ENCODE measurements around the gene PTBP1.
A peak's percentile ranks its signal among the peaks of the same experiment; 100 is the strongest.

PTBP1 gene

DNA sequence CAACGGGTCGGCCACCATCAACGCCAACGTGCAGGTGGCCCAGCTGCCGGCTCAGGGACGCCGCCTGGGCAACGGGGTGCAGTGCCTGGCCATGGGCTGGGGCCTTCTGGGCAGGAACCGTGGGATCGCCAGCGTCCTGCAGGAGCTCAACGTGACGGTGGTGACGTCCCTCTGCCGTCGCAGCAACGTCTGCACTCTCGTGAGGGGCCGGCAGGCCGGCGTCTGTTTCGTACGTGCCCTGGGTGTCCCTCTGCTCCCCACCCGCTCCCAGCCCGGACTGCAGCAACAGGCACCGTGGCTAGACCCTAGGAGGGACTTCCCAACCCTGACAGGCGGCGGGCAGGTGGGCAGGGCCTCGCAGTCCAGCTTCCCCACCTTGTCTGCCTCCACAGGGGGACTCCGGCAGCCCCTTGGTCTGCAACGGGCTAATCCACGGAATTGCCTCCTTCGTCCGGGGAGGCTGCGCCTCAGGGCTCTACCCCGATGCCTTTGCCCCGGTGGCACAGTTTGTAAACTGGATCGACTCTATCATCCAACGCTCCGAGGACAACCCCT is 58.4 kb downstream of the PTBP1 start:
- Histone ChIP-seq H3F3A (ENCODE audit: insufficient read depth, low read length) (no peaks in the 10 kb centered on the region), H2AFZ (ENCODE audit: low read length) (no peak overlapping the region), H3K4me1 (ENCODE audit: insufficient read depth, low read length, severe bottlenecking) (no peaks in the 10 kb centered on the region), H3K9me2 (ENCODE audit: low read depth, low read length) (no peaks in the 10 kb centered on the region), H4K20me1 (ENCODE audit: insufficient read depth, low read length) (no peaks in the 10 kb centered on the region), H3K79me2 (ENCODE audit: insufficient read depth, low read length) (no peaks in the 10 kb centered on the region), H3K36me3 (ENCODE audit: insufficient read depth, low read length) (no peaks in the 10 kb centered on the region), H3K9me3 (ENCODE audit: low read length) (no peaks in the 10 kb centered on the region), H3K4me3 (ENCODE audit: low read depth, low read length, poor library complexity, severe bottlenecking) (no peak overlapping the region), H3K9ac (ENCODE audit: low read length) (no peak overlapping the region), H3K27ac (ENCODE audit: low read depth, low read length, poor library complexity, severe bottlenecking) (no peak overlapping the region), H3K4me2 (ENCODE audit: low read length) (no peak overlapping the region), H3K27me3 (ENCODE audit: insufficient read depth, low read length) (no peaks in the 10 kb centered on the region; the same call in 1 of the 2 replicates)
- TF ChIP-seq, protein P1, sequence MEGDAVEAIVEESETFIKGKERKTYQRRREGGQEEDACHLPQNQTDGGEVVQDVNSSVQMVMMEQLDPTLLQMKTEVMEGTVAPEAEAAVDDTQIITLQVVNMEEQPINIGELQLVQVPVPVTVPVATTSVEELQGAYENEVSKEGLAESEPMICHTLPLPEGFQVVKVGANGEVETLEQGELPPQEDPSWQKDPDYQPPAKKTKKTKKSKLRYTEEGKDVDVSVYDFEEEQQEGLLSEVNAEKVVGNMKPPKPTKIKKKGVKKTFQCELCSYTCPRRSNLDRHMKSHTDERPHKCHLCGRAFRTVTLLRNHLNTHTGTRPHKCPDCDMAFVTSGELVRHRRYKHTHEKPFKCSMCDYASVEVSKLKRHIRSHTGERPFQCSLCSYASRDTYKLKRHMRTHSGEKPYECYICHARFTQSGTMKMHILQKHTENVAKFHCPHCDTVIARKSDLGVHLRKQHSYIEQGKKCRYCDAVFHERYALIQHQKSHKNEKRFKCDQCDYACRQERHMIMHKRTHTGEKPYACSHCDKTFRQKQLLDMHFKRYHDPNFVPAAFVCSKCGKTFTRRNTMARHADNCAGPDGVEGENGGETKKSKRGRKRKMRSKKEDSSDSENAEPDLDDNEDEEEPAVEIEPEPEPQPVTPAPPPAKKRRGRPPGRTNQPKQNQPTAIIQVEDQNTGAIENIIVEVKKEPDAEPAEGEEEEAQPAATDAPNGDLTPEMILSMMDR (IDR thresholded peaks at IDR 0.05; ENCODE audit: low read length), result no peak
- TF ChIP-seq EZH2 (IDR thresholded peaks at IDR 0.05; ENCODE audit: borderline replicate concordance, low read length), result no peak

DNA sequence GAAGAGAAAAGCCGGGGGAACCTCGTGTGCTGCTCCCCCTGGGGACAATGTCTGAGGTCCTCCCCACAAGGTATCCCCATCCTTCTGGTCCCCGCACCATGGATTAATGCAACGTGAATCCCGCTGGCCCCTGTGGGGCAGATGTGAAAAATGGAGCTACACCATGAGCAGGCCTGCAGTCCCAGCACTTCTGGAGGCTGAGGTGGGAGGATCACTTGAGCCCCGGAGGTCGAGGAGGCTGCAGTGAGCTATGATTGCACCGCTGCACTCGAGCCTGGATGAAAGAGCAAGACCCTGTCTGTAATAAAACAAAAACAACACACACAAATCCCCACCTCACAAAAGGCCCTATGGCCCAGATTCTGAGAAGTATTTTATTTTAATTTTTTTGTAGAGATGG is 61.0 kb downstream of the PTBP1 start:
- Histone ChIP-seq H3K4me2 (ENCODE audit: low read length) (no peak overlapping the region), H3K9me3 (ENCODE audit: low read length) (no peaks in the 10 kb centered on the region), H3K4me3 (ENCODE audit: low read depth, low read length, poor library complexity, severe bottlenecking) (no peak overlapping the region), H3F3A (ENCODE audit: insufficient read depth, low read length) (no peaks in the 10 kb centered on the region), H3K9me2 (ENCODE audit: low read depth, low read length) (no peaks in the 10 kb centered on the region), H3K79me2 (ENCODE audit: insufficient read depth, low read length) (no peaks in the 10 kb centered on the region), H3K36me3 (ENCODE audit: insufficient read depth, low read length) (no peaks in the 10 kb centered on the region), H4K20me1 (ENCODE audit: insufficient read depth, low read length) (no peaks in the 10 kb centered on the region), H2AFZ (ENCODE audit: low read length) (no peak overlapping the region), H3K9ac (ENCODE audit: low read length) (no peak overlapping the region), H3K27ac (ENCODE audit: low read depth, low read length, poor library complexity, severe bottlenecking) (no peak overlapping the region), H3K27me3 (ENCODE audit: insufficient read depth, low read length) (no peaks in the 10 kb centered on the region), H3K4me1 (ENCODE audit: insufficient read depth, low read length, severe bottlenecking) (peaks cover 14% of the 10 kb centered on the region)
- no peak for TF ChIP-seq EZH2 (IDR thresholded peaks at IDR 0.05; ENCODE audit: borderline replicate concordance, low read length)
- TF ChIP-seq, protein P1 (IDR thresholded peaks at IDR 0.05; ENCODE audit: low read length), result no peak

DNA sequence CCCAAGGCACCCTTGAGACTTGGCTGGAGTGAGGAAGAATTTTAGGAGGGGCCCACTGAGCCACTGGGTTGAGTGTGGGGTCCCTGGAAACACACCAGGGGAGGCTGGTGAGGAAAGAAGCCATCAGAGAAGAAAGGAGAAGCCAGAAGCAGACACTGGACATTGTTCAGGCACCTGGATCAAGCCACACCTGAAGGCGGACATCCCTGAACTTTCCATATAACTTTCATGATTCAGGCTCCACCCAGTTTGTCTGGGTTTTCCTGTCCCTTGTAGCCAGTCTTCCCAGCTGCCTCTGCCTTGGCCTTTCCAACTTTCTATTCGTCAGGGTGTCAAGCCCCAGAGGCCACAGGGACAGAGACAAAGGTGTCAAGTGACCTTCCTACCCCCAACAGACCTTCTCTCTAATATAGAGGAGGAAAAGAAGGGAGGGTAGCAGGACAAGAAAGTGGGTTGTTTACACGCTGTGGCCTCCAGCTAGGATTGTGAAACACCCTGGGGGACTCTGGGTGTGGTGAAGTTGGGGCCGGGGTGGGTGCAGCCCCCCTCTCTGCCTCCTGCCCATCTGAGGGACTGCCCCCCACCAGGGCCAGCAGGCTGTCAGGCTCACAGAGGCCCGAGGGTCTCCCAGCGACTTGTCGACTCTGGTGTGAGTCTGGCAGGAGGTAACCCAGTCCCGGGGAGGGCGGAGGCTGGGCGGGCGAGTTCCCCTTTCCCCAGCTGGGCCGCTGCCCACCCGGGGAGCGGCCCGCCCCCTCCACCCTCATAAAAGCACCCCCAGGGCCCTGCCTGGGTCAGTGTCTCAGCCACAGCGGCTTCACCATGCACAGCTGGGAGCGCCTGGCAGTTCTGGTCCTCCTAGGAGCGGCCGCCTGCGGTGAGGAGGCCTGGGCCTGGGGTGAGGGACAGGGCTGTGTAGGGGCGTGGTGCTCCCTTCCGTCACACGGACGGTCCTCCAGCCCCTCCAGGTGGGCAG is 61.9 kb downstream of the PTBP1 start, which contains the start of gene CFD:
Gene CFD (plus strand): TSS at position 797 of the 976 bp plus-strand sequence. CDS start 26 bp downstream, at position 823.
- Histone ChIP-seq H3K79me2 (ENCODE audit: insufficient read depth, low read length) (no peaks in the 10 kb centered on the region), H3K4me3 (ENCODE audit: low read depth, low read length, poor library complexity, severe bottlenecking) (peak within 1 kb of the TSS; percentile 62), H3K4me1 (ENCODE audit: insufficient read depth, low read length, severe bottlenecking) (peaks cover 18% of the 10 kb centered on the region), H3K9ac (ENCODE audit: low read length) (peak within 1 kb of the TSS; percentile 55; the same call in 1 of the 2 replicates), H3K27me3 (ENCODE audit: insufficient read depth, low read length) (no peaks in the 10 kb centered on the region), H3K36me3 (ENCODE audit: insufficient read depth, low read length) (no peaks in the 10 kb centered on the region), H3K4me2 (ENCODE audit: low read length) (peak within 1 kb of the TSS; percentile 63), H3K9me3 (ENCODE audit: low read length) (no peaks in the 10 kb centered on the region), H4K20me1 (ENCODE audit: insufficient read depth, low read length) (no peaks in the 10 kb centered on the region), H3F3A (ENCODE audit: insufficient read depth, low read length) (no peaks in the 10 kb centered on the region), H3K9me2 (ENCODE audit: low read depth, low read length) (no peaks in the 10 kb centered on the region), H2AFZ (ENCODE audit: low read length) (no peak within 1 kb of the TSS), H3K27ac (ENCODE audit: low read depth, low read length, poor library complexity, severe bottlenecking) (no peak within 1 kb of the TSS)
- TF ChIP-seq EZH2 (IDR thresholded peaks at IDR 0.05; ENCODE audit: borderline replicate concordance, low read length), result no peak
- TF ChIP-seq, protein P1 (IDR thresholded peaks at IDR 0.05; ENCODE audit: low read length), result no peak
